Stimulated activated CD4-positive, alpha-beta T cell treated with anti-CD3 and anti-CD28 coated beads, Interleukin-15, amount 100 ng/mL, for 48 hours (primary cell): ENCODE results near the gene TRABD2B.

Source experiments
- DNase-seq, 2 donors: peaks; one replicate each; pipeline ENCODE4 v3.0.0-alpha.2; 2020; ENCODE audit warnings: low read depth in 2 of 2

TRABD2B gene

GRCh38 chr1:47725992-47726855 is 271.0 kb downstream of the TRABD2B start:
- peak; percentile 54 to 68 for DNase-seq

DNA sequence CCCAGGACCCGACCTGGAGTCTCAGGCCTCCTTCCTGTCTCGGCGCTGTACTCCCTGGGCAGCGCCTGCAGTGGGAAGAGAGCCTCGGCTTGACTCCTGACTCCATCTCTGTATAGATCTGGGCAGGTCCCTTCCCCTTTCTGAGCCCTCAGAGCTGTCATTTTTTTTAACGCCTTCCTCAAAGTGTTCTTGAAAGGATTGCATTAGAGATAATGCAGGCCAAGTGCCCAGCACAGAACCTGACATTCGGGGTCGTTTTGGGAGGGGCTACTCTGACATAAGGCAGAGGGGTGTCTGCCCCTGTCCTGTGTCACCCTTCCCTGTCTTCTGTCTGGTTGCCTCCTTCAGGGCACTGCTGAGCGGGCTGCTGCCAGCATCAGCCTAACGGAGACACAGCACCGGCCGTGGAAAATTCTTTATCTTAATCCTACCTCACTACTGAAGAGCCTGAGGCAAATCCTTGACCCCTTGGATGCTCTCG is 271.6 kb downstream of the TRABD2B start:
- no peak for DNase-seq

GRCh38 chr1:47725000-47725473 is 272.1 kb downstream of the TRABD2B start:
- DNase-seq, result no peak

- DNase-seq, result no peak
Observed at GRCh38 chr1:47724432-47724999, 272.7 kb downstream of the TRABD2B start.

- DNase-seq, result no peak
Observed at GRCh38 chr1:47722909-47723580, 274.1 kb downstream of the TRABD2B start.

- DNase-seq, result no peak
Observed at GRCh38 chr1:47722101-47722500, 275.1 kb downstream of the TRABD2B start.

- DNase-seq, result no peak
Observed at GRCh38 chr1:47720111-47720510, 277.1 kb downstream of the TRABD2B start.

- no peak for DNase-seq
Observed at GRCh38 chr1:47717341-47717740, 279.8 kb downstream of the TRABD2B start.

DNA sequence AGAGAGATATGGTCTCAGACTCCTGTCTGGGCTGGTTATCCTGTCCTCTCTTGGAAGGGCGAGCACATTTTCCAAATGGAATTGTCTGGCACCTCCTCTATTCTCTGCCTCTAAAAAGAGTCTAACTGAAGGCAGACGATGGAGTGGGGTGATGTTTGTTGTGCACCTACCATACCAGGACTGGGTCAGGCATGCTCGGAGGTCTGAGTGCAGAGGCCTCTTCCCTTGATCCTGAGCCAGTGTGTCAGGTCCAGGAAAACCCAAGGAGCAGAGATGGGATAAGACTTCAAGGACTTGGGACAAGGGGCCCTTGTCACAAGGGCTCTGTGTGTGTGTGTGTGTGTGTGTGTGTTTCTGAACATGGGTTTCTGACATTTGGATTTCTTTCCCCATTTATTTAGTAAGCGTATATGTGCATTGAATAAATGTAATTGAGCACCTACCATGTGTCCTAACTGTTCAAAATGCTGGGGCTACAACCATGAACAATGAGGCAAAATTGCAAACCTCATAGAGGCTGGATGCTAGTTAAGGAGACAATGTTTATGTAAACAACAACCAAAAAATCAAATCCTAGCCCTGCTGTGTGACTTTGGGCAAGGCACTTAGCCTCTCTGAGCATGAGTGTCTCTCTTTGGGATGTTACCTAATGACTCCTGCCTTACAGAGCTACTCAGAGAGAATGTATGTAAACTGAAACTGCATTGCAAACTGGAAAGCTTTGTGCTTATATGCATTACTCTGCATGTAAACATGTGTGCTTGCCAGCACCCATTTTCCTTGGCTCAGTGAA is 283.0 kb downstream of the TRABD2B start:
- no peak for DNase-seq

DNA sequence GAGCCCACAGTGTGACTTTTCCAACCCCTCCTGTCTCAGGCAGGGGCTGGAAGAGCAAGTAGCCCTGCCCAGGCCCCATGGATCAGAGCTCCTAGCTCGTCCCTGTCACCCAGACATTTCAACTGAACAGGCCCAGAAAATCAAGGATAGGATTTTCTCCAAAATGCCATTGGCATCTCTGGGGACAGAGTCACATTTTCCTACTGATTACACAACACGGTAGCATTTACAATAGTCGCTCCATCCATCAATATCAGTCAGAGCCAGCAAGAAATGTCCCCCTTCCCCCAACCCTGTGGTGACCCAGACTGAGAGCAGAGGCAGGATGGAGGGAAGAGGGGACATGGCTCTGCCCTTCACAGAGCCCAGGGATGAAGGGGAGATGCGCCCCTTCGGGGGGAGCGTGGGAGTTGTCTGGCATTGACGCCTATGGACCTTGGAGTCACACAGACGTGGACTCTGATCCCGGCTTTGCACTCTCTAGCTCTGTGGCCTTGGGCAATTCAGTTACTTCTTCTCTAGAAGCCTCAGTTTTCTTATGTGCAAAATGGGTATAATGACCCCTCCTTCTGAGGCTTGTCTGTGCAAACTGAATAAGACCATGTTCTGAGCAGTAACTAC is 283.7 kb downstream of the TRABD2B start:
- no peak for DNase-seq

GRCh38 chr1:47712596-47713299 is 284.4 kb downstream of the TRABD2B start:
- no peak for DNase-seq

- no peak for DNase-seq
Observed at GRCh38 chr1:47711848-47712492, 285.2 kb downstream of the TRABD2B start.

- no peak for DNase-seq
Observed at GRCh38 chr1:47711184-47711847, 285.9 kb downstream of the TRABD2B start.
